RCC 7860 (cell line): ENCODE data around the gene CMTM3.
"Not testable (repeated sequence)": the region's sequence is repeated elsewhere in the genome, so short reads cannot be mapped to it uniquely, and the experiment has no call there.

Source experiments
- DNase-seq: peaks from one replicate; pipeline ENCODE4 v3.0.0-alpha.2; 2015; ENCODE audit warnings: low spot score
- FAIRE-seq: peaks from 2 replicates; lab custom pipeline; 2012; peaks lifted over from hg19 to GRCh38; lab: Jason Lieb, UNC

The CMTM3 gene

GRCh38 chr16:66605979-66606751, 1.7 kb downstream of the CMTM3 start:
- FAIRE-seq: no peak
- DNase-seq: no peak

- peak; percentile 85 for DNase-seq
- peak; percentile 66 for FAIRE-seq
Observed at GRCh38 chr16:66608241-66609138, 4.0 kb downstream of the CMTM3 start.

GRCh38 chr16:66609139-66609510, 4.6 kb downstream of the CMTM3 start:
- FAIRE-seq (no peak), DNase-seq (no peak)

GRCh38 chr16:66610111-66610820, 5.8 kb downstream of the CMTM3 start:
- FAIRE-seq (no peak), DNase-seq (no peak)

- DNase-seq, FAIRE-seq: not testable (repeated sequence)
Observed at GRCh38 chr16:66611911-66612310, 7.4 kb downstream of the CMTM3 start.

GRCh38 chr16:66612422-66612821, 7.9 kb downstream of the CMTM3 start:
- FAIRE-seq (no peak), DNase-seq (no peak)

GRCh38 chr16:66614161-66614802, 9.8 kb downstream of the CMTM3 start:
- DNase-seq (no peak), FAIRE-seq (no peak)

- FAIRE-seq: no peak
- DNase-seq: no peak
Observed at GRCh38 chr16:66616169-66616568, 11.7 kb downstream of the CMTM3 start.

- peak; percentile 79 for FAIRE-seq
- peak; percentile 70 for DNase-seq
Observed at GRCh38 chr16:66616592-66616991, 12.1 kb downstream of the CMTM3 start.

- DNase-seq: no peak
- no peak for FAIRE-seq
Observed at GRCh38 chr16:66617010-66617434, 12.5 kb downstream of the CMTM3 start.

- no peak for FAIRE-seq
- DNase-seq: peak; percentile 8
Observed at GRCh38 chr16:66617728-66618127, 13.2 kb downstream of the CMTM3 start.

- DNase-seq: peak; percentile 97
- peak; percentile 98 for FAIRE-seq
Observed at GRCh38 chr16:66618588-66619375, 14.3 kb downstream of the CMTM3 start.

GRCh38 chr16:66619534-66620428, 15.3 kb downstream of the CMTM3 start:
- FAIRE-seq (peak; percentile 61), DNase-seq (peak; percentile 75)

GRCh38 chr16:66620429-66620795, 15.9 kb downstream of the CMTM3 start:
- no peak for DNase-seq
- FAIRE-seq: no peak

GRCh38 chr16:66621973-66622372, 17.5 kb downstream of the CMTM3 start:
- FAIRE-seq (no peak), DNase-seq (no peak)

- no peak for FAIRE-seq
- DNase-seq: no peak
Observed at GRCh38 chr16:66622863-66623262, 18.4 kb downstream of the CMTM3 start.

- DNase-seq (no peak), FAIRE-seq (no peak)
Observed at GRCh38 chr16:66623755-66624154, 19.3 kb downstream of the CMTM3 start.

- DNase-seq, FAIRE-seq: not testable (repeated sequence)
Observed at GRCh38 chr16:66627611-66628378, 23.3 kb downstream of the CMTM3 start.
